Fibroblast of mammary gland (primary cell): Measurements from ENCODE around the gene ZFYVE26.
"Not testable (repeated sequence)": the region's sequence is repeated elsewhere in the genome, so short reads cannot be mapped to it uniquely, and the experiment has no call there.

ENCODE experiments used
- DNase-seq: peaks from one replicate; pipeline ENCODE4 v3.0.0-alpha.2; 2010; ENCODE audit warnings: low read depth
- H3K4me3 ChIP-seq: 2 replicates; pipeline ENCODE4 v1.5.1; 2011; ENCODE audit warnings: low read depth, mild to moderate bottlenecking, low read length, moderate library complexity; ENCODE audit not compliant: control insufficient read depth
- TF ChIP-seq, protein P1 (sequence below): conservative IDR thresholded peaks from 2 replicates; pipeline ENCODE4 v1.5.1; 2011; ENCODE audit warnings: low read depth, low read length, inconsistent platforms; ENCODE audit not compliant: control insufficient read depth, insufficient read depth

Gene ZFYVE26

GRCh38 chr14:67833403-67833802 is 17.0 kb upstream of the ZFYVE26 start:
- no peak for DNase-seq
- TF ChIP-seq, protein P1, sequence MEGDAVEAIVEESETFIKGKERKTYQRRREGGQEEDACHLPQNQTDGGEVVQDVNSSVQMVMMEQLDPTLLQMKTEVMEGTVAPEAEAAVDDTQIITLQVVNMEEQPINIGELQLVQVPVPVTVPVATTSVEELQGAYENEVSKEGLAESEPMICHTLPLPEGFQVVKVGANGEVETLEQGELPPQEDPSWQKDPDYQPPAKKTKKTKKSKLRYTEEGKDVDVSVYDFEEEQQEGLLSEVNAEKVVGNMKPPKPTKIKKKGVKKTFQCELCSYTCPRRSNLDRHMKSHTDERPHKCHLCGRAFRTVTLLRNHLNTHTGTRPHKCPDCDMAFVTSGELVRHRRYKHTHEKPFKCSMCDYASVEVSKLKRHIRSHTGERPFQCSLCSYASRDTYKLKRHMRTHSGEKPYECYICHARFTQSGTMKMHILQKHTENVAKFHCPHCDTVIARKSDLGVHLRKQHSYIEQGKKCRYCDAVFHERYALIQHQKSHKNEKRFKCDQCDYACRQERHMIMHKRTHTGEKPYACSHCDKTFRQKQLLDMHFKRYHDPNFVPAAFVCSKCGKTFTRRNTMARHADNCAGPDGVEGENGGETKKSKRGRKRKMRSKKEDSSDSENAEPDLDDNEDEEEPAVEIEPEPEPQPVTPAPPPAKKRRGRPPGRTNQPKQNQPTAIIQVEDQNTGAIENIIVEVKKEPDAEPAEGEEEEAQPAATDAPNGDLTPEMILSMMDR: no peak
- no peak overlapping the region for H3K4me3 ChIP-seq

DNA sequence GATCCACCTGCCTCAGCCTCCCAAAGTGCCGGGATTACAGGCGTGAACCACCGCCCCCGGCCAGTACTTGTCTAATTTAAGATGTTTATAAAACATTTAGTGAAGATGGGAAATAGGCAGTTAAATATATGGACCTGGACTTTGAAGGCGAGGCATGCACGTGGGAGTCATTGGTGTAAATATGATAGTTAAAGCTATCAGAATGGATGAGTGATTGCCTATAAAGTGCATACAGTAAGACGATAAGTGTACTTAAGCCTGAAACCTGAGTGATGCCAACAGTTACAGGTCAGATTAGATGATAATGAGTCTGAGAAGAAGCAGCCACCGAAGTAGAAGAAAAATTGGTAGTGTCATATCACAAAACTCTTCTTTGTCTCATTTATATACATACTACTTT is 14.7 kb upstream of the ZFYVE26 start:
- TF ChIP-seq, protein P1: no peak

GRCh38 chr14:67821121-67821520 is 4.7 kb upstream of the ZFYVE26 start:
- no peak for DNase-seq
- H3K4me3 ChIP-seq: no peak overlapping the region
- TF ChIP-seq, protein P1: no peak

More for the DNA sequence above, 14.7 kb upstream of the ZFYVE26 start:
- DNase-seq: no peak
- H3K4me3 ChIP-seq: no peak overlapping the region

DNA sequence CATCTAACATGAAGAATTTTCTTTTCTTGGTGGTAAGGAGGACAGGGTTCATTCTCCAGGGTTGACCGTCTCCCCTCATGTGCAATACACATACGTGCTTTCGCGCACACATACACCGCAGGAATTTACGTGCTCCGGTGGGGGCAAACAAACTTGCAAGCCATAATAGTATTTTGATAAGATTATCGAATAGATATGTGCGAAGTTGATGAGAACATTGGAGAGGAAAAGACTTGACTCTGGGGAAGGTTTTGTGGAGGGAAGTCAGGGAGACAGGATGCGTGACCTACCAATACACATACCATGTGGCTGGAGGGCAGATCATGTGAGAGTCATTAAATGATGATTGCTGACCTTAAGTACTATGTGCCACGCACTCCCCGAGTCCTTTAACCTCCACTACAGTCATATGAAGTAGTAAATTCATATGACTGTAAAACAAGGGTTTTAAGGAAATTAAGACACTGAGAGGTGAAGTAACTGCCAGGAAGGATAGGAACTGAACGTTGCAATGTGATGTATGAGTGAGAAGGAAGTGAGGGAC is 4.1 kb upstream of the ZFYVE26 start:
- TF ChIP-seq, protein P1: no peak
- peak; percentile 73 for DNase-seq
- H3K4me3 ChIP-seq: peak overlapping the region; percentile 98

DNA sequence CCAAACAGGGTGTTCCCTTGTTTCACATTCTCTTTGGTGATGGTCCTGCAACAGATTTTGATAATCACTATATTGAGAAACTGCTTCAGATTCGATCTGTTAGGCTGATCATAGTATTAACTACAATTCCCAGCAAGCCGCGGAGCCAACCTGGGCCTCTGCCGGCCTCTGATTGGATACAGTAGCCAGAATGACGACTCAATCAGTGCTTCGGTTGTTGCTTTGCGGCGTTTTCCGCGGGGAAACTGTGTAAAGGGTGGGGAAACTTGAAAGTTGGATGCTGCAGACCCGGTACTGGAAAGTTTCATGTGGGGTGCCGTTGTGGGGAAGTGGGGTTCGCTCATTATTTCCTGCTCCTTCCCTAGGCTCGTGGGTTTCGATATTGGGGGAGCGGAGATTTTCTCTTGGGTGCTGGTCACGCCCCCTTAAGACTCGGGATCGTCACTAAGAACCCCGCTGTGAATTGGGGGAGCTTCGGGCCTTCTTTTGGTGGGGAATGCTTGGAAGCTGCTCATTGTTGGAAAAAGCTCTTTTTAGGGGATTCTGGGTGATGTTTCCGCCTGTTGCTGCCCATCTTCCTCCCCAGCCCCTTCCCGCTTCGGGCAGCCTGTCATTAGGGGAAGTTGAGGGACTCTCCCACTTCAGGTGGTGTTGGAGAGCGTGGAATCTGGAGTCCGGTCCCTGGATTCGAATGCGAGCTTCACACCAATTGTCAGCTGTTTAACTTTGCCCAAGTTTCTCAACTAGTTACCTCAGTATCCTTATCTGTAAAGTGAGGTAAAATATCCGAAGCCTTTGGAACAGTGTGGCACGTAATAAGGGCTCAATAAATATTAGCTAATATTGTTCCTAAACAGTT is 3.4 kb upstream of the ZFYVE26 start, which contains the start of gene RAD51B:
Gene RAD51B (plus strand): TSS at position 217 of the 859 bp plus-strand sequence.
- H3K4me3 ChIP-seq: peak within 1 kb of the TSS; percentile 98
- peak; percentile 84 for DNase-seq
- TF ChIP-seq, protein P1: no peak

DNA sequence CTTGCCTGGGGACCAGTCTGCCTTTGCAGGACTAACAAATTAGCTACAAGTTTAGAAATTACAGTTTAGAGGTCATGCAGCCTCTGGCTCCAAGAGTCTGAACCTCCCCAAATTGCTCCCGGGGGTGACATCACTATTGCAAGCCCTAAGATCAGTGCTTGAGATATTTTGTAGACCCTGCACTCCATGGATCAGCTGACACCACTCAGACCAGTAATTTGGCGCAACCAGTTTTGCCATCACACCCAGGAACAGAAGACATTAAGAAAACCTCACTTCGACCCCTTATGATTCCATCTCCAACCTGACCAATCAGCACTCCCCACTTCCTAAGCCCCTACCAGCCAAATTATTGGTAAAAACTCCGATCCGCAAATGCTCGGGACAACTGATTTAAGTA is 2.1 kb upstream of the ZFYVE26 start:
- not testable (repeated sequence) for H3K4me3 ChIP-seq, DNase-seq

DNA sequence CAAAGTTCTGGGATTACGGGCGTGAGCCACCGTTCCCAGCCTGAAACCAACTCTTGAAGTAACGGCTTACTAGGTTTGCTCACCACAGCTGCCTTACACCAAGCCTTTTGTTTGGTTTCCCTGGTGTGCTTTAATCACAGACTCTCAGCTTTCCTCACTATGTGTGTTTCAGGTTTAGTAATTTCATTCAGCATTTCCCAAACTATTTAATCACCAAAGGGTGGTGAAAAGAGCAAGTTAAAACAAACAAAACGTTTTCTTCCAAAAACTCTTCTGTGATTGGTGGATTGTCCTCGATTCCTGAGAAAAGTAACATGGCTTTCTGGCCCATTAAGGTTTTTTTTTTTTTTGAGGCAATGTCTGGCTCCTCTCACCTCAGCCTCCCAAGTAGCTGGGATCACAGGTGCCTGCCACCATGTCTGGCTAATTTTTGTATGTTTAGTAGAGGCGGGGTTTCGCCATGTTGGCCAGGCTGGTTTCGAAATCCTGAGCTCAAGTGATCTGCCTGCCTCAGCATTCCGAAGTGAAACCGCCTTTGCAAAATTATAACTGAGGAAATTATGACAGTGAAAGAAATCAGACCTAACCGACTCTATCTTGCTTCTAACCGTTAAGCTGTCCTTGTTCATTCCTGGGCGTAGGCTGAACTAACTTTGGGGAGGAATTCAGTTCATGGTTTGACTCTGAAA is 1.5 kb upstream of the ZFYVE26 start:
- TF ChIP-seq, protein P1: no peak
- DNase-seq: no peak
- H3K4me3 ChIP-seq: no peak overlapping the region
